Upper lobe of left lung (tissue), 6 donors: Measurements from ENCODE around the gene ANO2. TPM values are rescaled to one million over a fixed set of nuclear protein-coding genes. Genes with fewer than 3 reads are reported as not detected.
A peak's percentile ranks its signal among the peaks of the same experiment; 100 is the strongest.

ENCODE experiments used
- ATAC-seq, 2 donors: fragments of 200-7000 bp; cut with Tn5 transposase; one replicate each; pipeline ENCODE4 v1.9.1; 2022; ENCODE audit warnings: mild to moderate bottlenecking in 2 of 2, moderate library complexity in 2 of 2; ENCODE audit not compliant: low FRiP score in 2 of 2
- DNase-seq, 2 donors: peaks; one replicate each; pipeline ENCODE4 v3.0.0-alpha.2; 2019 to 2020
- H3K27ac ChIP-seq, 4 donors: fragments of 200-600 bp; sonication (generic); one replicate each; pipeline ENCODE4 v1.5.1; 2016 to 2019
- H3K27me3 ChIP-seq, 4 donors: fragments of 200-600 bp; sonication (generic); one replicate each; pipeline ENCODE4 v1.5.1; 2017 to 2019
- H3K36me3 ChIP-seq, 4 donors: fragments of 200-600 bp; sonication (generic); one replicate each; pipeline ENCODE4 v1.5.1; 2016 to 2019
- H3K4me1 ChIP-seq, 4 donors: fragments of 200-600 bp; sonication (generic); one replicate each; pipeline ENCODE4 v1.5.1; 2018 to 2019
- H3K4me3 ChIP-seq, 4 donors: fragments of 200-600 bp; sonication (generic); one replicate each; pipeline ENCODE4 v1.5.1; 2017 to 2019; ENCODE audit warnings: mild to moderate bottlenecking in 2 of 4, moderate library complexity in 1 of 4
- H3K9me3 ChIP-seq, 4 donors: fragments of 200-600 bp; sonication (generic); one replicate each; pipeline ENCODE4 v1.5.1; 2018 to 2019
- EP300 ChIP-seq, 4 donors: sonication (generic); formaldehyde crosslinking; IDR thresholded peaks; one replicate each; pipeline ENCODE4 v1.5.1; 2017; ENCODE audit warnings: antibody characterized with exemption in 4 of 4, control low read depth in 2 of 4
- POLR2A ChIP-seq, 4 donors: fragments of 450-650 bp; IDR thresholded peaks; one replicate each; pipeline ENCODE4 v1.5.1; 2016 to 2017; ENCODE audit warnings: antibody characterized with exemption in 4 of 4, mild to moderate bottlenecking in 2 of 4
- POLR2AphosphoS5 ChIP-seq, 2 donors: sonication (generic); formaldehyde crosslinking; IDR thresholded peaks; one replicate each; pipeline ENCODE4 v1.5.1; 2017; ENCODE audit warnings: antibody characterized with exemption in 2 of 2
- WGBS, 2 donors: methylation state at CpG; one replicate each; pipeline ENCODE4 v1.1.5; 2017 to 2018; 5-methylcytosine and 5-hydroxymethylcytosine counted together
- total RNA-seq, 6 donors: library from RNA; depleted of rRNA in 4 of 6; stranded (reverse); fragments of >200 nt in 4 of 6; gene quantifications; one replicate each; pipeline versions ENCODE4 v1.1.0 to v1.2.1, GENCODE V29; 2016 to 2021
- TF ChIP-seq, protein P1 (sequence below), 6 experiments: fragments of 450-650 bp in 4 of 6; fragments of 200-600 bp in 2 of 6; sonication (generic) in 2 of 6; IDR thresholded peaks; one replicate each; pipeline ENCODE4 v1.5.1; 2016 to 2019; ENCODE audit warnings: antibody characterized with exemption in 6 of 6
- donor health status: DM: no; HTN: no; CAD: no; lungs with moderate emphysema.
- donor health status: DM: no; HTN: yes; CAD: no; lungs with severe emphysema.

Gene ANO2
- total RNA-seq, 6 donors from 2014 or later: 4.4 to 78.6 (median 17.5) TPM

DNA sequence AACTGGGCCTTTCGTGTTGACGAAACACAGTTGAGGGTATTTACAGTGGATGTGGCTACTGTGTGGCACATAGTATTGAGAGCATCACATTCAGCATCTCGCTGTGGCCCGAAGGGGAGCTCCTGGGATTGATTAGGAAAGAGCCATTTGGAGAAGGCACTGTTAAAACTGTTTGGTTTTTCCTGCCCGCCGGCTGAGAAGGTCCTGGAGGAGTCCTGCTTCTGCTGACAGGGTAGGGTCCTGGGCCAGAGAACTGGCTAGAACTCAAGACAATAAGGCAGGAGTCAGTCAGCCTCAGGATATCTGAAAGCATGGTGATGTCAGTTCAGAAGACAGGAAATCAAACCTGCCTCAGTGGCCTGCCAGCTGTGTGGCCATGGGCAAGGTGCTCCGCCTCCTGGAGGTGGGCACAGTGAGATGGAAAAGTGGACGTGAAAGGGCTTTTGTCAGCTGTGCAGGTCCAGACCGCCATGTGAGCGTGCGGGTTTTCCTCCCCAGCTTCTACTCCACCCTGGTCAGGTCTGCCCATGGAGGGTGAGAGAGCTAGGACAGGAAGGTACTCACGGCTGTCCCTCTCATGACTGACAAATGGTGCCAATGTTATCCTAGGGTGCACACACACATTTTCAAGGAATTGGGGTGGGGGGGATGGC, 420.8 kb downstream of the ANO2 start:
- H3K9me3 ChIP-seq: no peaks in the 10 kb centered on the region
- 92 to 96% methylated on average over 8 to 12 of the region's 12 CpGs for WGBS, 2 donors
- ATAC-seq (no peak), DNase-seq (no peak)
- H3K36me3 ChIP-seq: no peaks in the 10 kb centered on the region
- no peak overlapping the region for H3K4me3 ChIP-seq
- H3K4me1 ChIP-seq: peaks cover 0 to 4% (median 0%) of the 10 kb centered on the region in 4 donors
- no peaks in the 10 kb centered on the region for H3K27me3 ChIP-seq
- no peak for TF ChIP-seq EP300 (IDR thresholded peaks at IDR 0.05)
- TF ChIP-seq POLR2AphosphoS5 (IDR thresholded peaks at IDR 0.05): no peak
- no peak for TF ChIP-seq POLR2A (IDR thresholded peaks at IDR 0.05)
- TF ChIP-seq, protein P1, sequence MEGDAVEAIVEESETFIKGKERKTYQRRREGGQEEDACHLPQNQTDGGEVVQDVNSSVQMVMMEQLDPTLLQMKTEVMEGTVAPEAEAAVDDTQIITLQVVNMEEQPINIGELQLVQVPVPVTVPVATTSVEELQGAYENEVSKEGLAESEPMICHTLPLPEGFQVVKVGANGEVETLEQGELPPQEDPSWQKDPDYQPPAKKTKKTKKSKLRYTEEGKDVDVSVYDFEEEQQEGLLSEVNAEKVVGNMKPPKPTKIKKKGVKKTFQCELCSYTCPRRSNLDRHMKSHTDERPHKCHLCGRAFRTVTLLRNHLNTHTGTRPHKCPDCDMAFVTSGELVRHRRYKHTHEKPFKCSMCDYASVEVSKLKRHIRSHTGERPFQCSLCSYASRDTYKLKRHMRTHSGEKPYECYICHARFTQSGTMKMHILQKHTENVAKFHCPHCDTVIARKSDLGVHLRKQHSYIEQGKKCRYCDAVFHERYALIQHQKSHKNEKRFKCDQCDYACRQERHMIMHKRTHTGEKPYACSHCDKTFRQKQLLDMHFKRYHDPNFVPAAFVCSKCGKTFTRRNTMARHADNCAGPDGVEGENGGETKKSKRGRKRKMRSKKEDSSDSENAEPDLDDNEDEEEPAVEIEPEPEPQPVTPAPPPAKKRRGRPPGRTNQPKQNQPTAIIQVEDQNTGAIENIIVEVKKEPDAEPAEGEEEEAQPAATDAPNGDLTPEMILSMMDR (IDR thresholded peaks at IDR 0.05): no peak
- H3K27ac ChIP-seq: no peak overlapping the region

DNA sequence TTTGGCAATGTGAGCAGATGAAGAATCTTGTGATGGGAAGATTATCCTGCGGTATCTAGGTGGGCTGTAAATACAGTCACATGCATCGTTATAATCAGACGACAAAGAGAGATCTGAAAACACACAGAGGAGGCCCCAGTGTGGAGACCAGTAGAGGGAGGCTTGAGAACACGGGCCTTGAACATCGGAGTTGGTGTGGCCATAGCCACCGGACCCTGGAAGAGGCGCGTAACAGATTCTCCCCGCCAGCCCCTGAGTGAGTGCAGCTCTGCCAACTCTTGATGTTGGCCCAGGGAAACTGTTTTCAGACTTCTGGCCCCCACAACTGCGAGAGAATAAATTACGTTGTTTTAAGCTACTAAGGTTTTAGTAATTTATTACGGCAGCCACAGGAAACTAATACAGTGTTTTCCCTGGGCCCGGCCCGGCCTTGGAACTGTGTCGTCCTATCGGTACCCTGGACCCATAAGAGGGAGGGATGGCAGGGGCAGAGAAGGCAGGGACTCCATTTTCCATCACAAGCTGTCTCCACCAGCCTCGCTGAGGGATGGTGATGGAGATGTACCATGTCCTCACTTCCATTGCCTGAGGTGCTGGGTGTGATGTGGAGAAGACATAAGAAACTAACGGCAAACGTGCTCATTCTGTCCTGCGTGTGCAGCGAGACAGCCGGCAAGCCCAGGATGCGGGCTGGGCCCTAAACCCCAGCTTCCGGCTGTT, 421.5 kb downstream of the ANO2 start:
- TF ChIP-seq POLR2AphosphoS5 (IDR thresholded peaks at IDR 0.05) (no peak), POLR2A (IDR thresholded peaks at IDR 0.05) (no peak), EP300 (IDR thresholded peaks at IDR 0.05) (no peak)
- TF ChIP-seq, protein P1 (IDR thresholded peaks at IDR 0.05): no peak
- H3K27ac ChIP-seq: no peak overlapping the region
- H3K36me3 ChIP-seq: no peaks in the 10 kb centered on the region
- no peak for DNase-seq
- H3K27me3 ChIP-seq: no peaks in the 10 kb centered on the region
- no peaks in the 10 kb centered on the region for H3K9me3 ChIP-seq
- no peak overlapping the region for H3K4me3 ChIP-seq
- H3K4me1 ChIP-seq: peaks cover 0 to 4% (median 0%) of the 10 kb centered on the region in 4 donors
- no peak for ATAC-seq
- WGBS, 2 donors: 91 to 92% methylated on average over 24 of the region's 24 CpGs

DNA sequence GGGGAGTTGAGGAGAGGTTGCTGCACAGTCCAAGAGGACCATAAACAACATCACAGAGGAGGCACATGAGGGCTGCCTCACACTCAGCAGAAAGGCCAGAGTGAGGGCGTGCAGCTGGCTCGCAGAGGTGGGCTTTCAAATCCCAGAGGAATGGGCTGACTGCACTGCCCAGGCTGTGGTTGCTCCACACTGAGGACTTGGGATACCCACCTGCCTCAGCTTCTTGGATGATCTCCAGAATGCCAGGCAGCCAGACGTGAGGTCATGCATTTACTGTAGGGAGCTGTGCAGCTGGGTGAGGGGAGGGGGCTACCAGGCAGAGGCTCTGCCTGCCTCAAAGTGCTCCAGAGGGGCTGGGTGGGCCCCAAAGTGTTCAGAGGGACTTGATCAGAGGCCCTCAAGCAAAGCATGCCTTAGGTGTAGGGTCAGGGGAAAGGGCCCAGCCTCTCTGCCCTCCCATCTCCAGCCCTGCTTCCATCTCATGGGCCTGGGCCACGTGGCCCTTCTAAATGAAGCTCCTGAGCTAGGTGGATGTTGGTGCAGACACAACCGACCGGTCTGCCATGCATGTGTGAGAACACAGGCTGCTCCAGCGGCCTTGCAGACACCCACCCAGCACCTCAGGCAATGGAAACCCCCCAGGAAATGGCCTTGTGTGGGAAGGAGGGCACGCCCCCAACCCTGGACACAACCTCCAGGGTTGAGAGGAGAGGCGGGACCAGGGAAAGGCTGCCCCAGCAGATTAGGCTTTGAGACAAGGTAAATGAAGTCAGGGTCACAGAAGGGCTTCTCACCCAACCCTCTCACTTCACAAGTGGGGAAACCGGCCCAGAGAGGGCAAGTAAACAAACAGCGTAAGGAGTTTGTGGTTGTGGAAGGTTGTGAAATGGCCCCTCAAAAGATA, 422.4 kb downstream of the ANO2 start:
- Histone ChIP-seq H3K27me3 (no peaks in the 10 kb centered on the region), H3K9me3 (no peaks in the 10 kb centered on the region), H3K27ac (no peak overlapping the region), H3K4me3 (no peak overlapping the region), H3K36me3 (no peaks in the 10 kb centered on the region), H3K4me1 (peaks cover 0 to 4% (median 0%) of the 10 kb centered on the region in 4 donors)
- DNase-seq (no peak), ATAC-seq (peak in 1 of 2 donors; percentile 21)
- TF ChIP-seq POLR2AphosphoS5 (IDR thresholded peaks at IDR 0.05): no peak
- no peak for TF ChIP-seq EP300 (IDR thresholded peaks at IDR 0.05)
- TF ChIP-seq POLR2A (IDR thresholded peaks at IDR 0.05): no peak
- TF ChIP-seq, protein P1 (IDR thresholded peaks at IDR 0.05): no peak
- 83% methylated on average over 7 to 11 of the region's 11 CpGs for WGBS, 2 donors

DNA sequence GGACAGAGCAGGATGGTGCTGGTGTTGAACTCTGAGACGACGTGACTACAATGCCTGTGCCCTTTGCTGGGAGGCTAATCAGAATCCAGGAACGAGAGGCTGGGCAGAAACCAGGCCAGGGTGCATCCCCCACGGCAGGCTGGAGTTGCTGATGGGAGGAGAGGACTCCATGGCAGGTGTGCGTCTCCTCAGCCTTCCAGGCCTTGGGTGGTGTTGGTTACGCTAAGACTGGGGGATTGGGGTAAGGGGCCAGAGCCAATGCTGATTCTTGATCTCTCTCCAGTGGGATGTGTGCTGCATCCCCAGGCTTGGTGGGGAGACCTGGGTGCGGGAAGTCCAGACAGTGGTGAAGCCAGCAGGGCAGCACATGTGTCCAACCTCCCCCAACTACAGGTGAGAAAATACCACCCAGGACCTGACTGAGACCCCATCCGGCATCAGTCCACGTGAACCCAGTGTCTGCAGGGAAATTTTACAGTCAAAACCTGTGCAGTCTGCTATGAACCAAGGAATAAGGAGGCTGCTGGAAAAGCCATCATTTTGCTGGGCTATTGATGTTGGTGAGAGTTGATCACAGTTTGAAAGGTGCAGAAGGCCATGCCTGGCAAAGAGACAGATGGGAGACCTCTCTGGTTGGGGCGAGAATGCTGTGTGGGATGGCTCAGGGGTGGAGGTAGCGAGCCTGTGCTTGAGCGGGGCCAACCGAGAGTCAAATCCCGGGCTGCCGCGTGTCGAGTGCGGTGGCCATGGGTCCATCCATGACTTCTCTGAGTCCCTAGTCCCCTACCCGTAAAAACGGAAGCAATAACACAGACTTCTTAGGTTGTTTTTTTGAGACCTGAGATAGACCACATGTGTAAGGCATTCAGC, 423.4 kb downstream of the ANO2 start:
- no peak overlapping the region for H3K27ac ChIP-seq
- H3K4me3 ChIP-seq: no peak overlapping the region
- H3K4me1 ChIP-seq: peaks cover 0 to 4% (median 0%) of the 10 kb centered on the region in 4 donors
- H3K36me3 ChIP-seq: no peaks in the 10 kb centered on the region
- TF ChIP-seq POLR2A (IDR thresholded peaks at IDR 0.05): no peak
- no peak for TF ChIP-seq EP300 (IDR thresholded peaks at IDR 0.05)
- TF ChIP-seq, protein P1 (IDR thresholded peaks at IDR 0.05): no peak
- no peak for TF ChIP-seq POLR2AphosphoS5 (IDR thresholded peaks at IDR 0.05)
- no peaks in the 10 kb centered on the region for H3K9me3 ChIP-seq
- H3K27me3 ChIP-seq: no peaks in the 10 kb centered on the region
- no peak for ATAC-seq
- WGBS, 2 donors: 92 to 95% methylated on average over 20 of the region's 20 CpGs
- DNase-seq: no peak
